ENCODE results near the gene FGF14. TPM values are rescaled to one million over a fixed set of nuclear protein-coding genes. Genes with fewer than 3 reads are reported as not detected.
"Not testable (repeated sequence)": the region's sequence is repeated elsewhere in the genome, so short reads cannot be mapped to it uniquely, and the experiment has no call there.

The FGF14 gene
- total RNA-seq, 1 donor from 2014 or later, result not detected

GRCh38 chr13:101846249-101846648, 555.6 kb downstream of the FGF14 start:
- H3K9me3 Mint-ChIP-seq, result no peaks in the 10 kb centered on the region
- no peak for TF ChIP-seq CTCF (IDR thresholded peaks at IDR 0.05)
- no peaks in the 10 kb centered on the region for H3K36me3 Mint-ChIP-seq (ENCODE audit: low read depth)
- ATAC-seq (ENCODE audit: low read depth) (no peak), DNase-seq (no peak)
- no peaks in the 10 kb centered on the region for H3K27me3 Mint-ChIP-seq
- ChIA-PET POLR2A (no interaction called here), CTCF (no interaction called here)
- H3K4me3 Mint-ChIP-seq, result no peak overlapping the region
- no peaks in the 10 kb centered on the region for H3K4me1 Mint-ChIP-seq
- intact Hi-C loops (cut with micrococcal nuclease), result no loop called here
- H3K27ac Mint-ChIP-seq, result no peak overlapping the region

- DNase-seq (no peak), ATAC-seq (ENCODE audit: low read depth) (no peak)
- no peak overlapping the region for H3K27ac Mint-ChIP-seq
- H3K4me1 Mint-ChIP-seq, result no peaks in the 10 kb centered on the region
- intact Hi-C loops (cut with micrococcal nuclease), result no loop called here
- H3K27me3 Mint-ChIP-seq, result no peaks in the 10 kb centered on the region
- no peaks in the 10 kb centered on the region for H3K36me3 Mint-ChIP-seq (ENCODE audit: low read depth)
- TF ChIP-seq CTCF (IDR thresholded peaks at IDR 0.05), result no peak
- ChIA-PET POLR2A (no interaction called here), CTCF (no interaction called here)
- no peaks in the 10 kb centered on the region for H3K9me3 Mint-ChIP-seq
- no peak overlapping the region for H3K4me3 Mint-ChIP-seq
Measured at GRCh38 chr13:101845245-101846020, 556.4 kb downstream of the FGF14 start.

- Mint-ChIP-seq H3K9me3 (no peaks in the 10 kb centered on the region), H3K27ac (no peak overlapping the region), H3K4me3 (no peak overlapping the region), H3K4me1 (no peaks in the 10 kb centered on the region), H3K27me3 (no peaks in the 10 kb centered on the region), H3K36me3 (ENCODE audit: low read depth) (no peaks in the 10 kb centered on the region)
- ATAC-seq (ENCODE audit: low read depth) (no peak), DNase-seq (no peak)
- intact Hi-C loops (cut with micrococcal nuclease), result no loop called here
- ChIA-PET CTCF (no interaction called here), POLR2A (no interaction called here)
- no peak for TF ChIP-seq CTCF (IDR thresholded peaks at IDR 0.05)
Measured at GRCh38 chr13:101841698-101842097, 560.1 kb downstream of the FGF14 start.

GRCh38 chr13:101838323-101838722, 563.5 kb downstream of the FGF14 start:
- Mint-ChIP-seq H3K4me1 (no peaks in the 10 kb centered on the region), H3K36me3 (ENCODE audit: low read depth) (no peaks in the 10 kb centered on the region), H3K27ac (no peak overlapping the region), H3K9me3 (no peaks in the 10 kb centered on the region), H3K4me3 (no peak overlapping the region), H3K27me3 (no peaks in the 10 kb centered on the region)
- intact Hi-C loops (cut with micrococcal nuclease), result no loop called here
- ChIA-PET CTCF (interaction anchor here (0.7 kb wide), 1 partner anchor 53 kb away, joined by 3 read pairs; no protein-coding TSS in a partner anchor), POLR2A (no interaction called here)
- no peak for DNase-seq
- ATAC-seq (ENCODE audit: low read depth), result no peak
- no peak for TF ChIP-seq CTCF (IDR thresholded peaks at IDR 0.05)

GRCh38 chr13:101837778-101838177, 564.1 kb downstream of the FGF14 start:
- H3K4me1 Mint-ChIP-seq; H3K36me3 Mint-ChIP-seq (ENCODE audit: low read depth); DNase-seq; intact Hi-C loops (cut with micrococcal nuclease); H3K9me3 Mint-ChIP-seq; CTCF ChIA-PET; H3K27ac Mint-ChIP-seq; H3K27me3 Mint-ChIP-seq; POLR2A ChIA-PET; ATAC-seq (ENCODE audit: low read depth); H3K4me3 Mint-ChIP-seq: not testable (repeated sequence)

- no peak for TF ChIP-seq CTCF (IDR thresholded peaks at IDR 0.05)
- Mint-ChIP-seq H3K36me3 (ENCODE audit: low read depth) (no peaks in the 10 kb centered on the region), H3K9me3 (no peaks in the 10 kb centered on the region), H3K4me1 (no peaks in the 10 kb centered on the region), H3K4me3 (no peak overlapping the region), H3K27me3 (no peaks in the 10 kb centered on the region), H3K27ac (no peak overlapping the region)
- CTCF ChIA-PET, result no interaction called here
- POLR2A ChIA-PET, result no interaction called here
- DNase-seq, result no peak
- no peak for ATAC-seq (ENCODE audit: low read depth)
- intact Hi-C loops (cut with micrococcal nuclease), result no loop called here
Measured at GRCh38 chr13:101837288-101837687, 564.6 kb downstream of the FGF14 start.

All from activated B cell treated with CpG ODN at 0.5 μM for 24 hours (primary cell).